ENCODE measurements around the gene USP7. TPM values are rescaled to one million over a fixed set of nuclear protein-coding genes. Genes with fewer than 3 reads are reported as not detected.
"Not testable (repeated sequence)": the region's sequence is repeated elsewhere in the genome, so short reads cannot be mapped to it uniquely, and the experiment has no call there.

USP7 gene
- total RNA-seq, 2 donors from 2014 or later: 60.2 to 84.9 TPM

DNA sequence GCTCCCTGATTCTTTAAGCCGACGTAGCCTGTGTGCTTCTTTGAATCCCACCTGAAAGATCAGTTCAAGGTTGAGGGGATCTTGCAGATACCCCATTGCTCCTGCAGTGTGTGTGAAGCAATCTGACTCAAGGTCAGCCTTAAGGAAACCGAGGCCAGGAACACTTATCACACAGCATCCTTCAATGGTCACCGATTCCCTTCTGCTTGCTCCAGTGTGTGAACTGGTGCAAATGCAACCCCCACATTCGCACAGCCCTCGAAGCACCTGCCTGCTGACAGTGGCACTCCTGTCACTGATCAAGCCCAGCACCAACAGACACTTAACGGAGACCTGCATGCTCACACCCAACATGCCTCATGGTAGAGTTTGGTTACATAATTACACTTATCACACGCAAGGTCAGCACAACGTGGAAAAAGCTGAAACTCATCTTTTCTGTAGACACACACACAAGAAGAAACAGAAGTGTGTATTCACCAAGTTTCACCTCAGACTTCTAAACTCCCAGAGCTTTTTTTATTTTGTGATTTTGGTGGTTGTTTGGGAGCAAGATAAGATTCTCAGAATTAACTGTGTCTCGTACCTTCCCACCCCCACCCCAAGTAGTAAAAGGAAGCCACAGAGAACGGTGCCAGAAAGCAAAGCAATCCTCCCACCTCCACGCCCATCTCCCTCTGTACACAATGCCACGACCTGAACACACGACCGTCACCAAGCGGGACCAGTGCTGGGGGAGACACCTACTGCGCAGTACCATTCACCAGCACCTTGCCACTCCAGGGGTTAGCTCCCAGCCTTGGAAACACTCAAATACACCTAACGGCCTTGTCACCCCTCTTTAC, 44.4 kb downstream of the USP7 start:
- no peak overlapping the region for H3K4me3 ChIP-seq
- 76% methylated on average over 18 of the region's 18 CpGs for WGBS
- H3K9me3 ChIP-seq: no peaks in the 10 kb centered on the region
- H3K27ac ChIP-seq: peak overlapping the region in 1 of 2 donors; percentile 24
- H3K4me1 ChIP-seq (replicated peaks): peaks cover 6% of the 10 kb centered on the region
- no peak for DNase-seq (ENCODE audit: low spot score)
- peaks cover 0 to 5% of the 10 kb centered on the region in 2 donors for H3K36me3 ChIP-seq
- no peaks in the 10 kb centered on the region for H3K27me3 ChIP-seq (replicated peaks; ENCODE audit: insufficient read depth)
- intact Hi-C loops (cut with DNase I): no loop called here
- no peak for TF ChIP-seq POLR2AphosphoS5 (IDR thresholded peaks at IDR 0.05)

GRCh38 chr16:8917336-8917735, 46.4 kb downstream of the USP7 start:
- intact Hi-C loops (cut with DNase I); H3K4me1 ChIP-seq (replicated peaks); H3K27ac ChIP-seq; H3K27me3 ChIP-seq (replicated peaks; ENCODE audit: insufficient read depth); H3K36me3 ChIP-seq; DNase-seq (ENCODE audit: low spot score); H3K9me3 ChIP-seq; H3K4me3 ChIP-seq: not testable (repeated sequence)
- 94% methylated on average over 10 of the region's 10 CpGs for WGBS

GRCh38 chr16:8916541-8917225, 47.0 kb downstream of the USP7 start:
- Histone ChIP-seq H3K4me1 (replicated peaks) (peaks cover 6% of the 10 kb centered on the region), H3K36me3 (peaks cover 0 to 5% of the 10 kb centered on the region in 2 donors), H3K4me3 (no peak overlapping the region), H3K27ac (no peak overlapping the region), H3K27me3 (replicated peaks; ENCODE audit: insufficient read depth) (no peaks in the 10 kb centered on the region), H3K9me3 (no peaks in the 10 kb centered on the region)
- intact Hi-C loops (cut with DNase I): no loop called here
- no peak for DNase-seq (ENCODE audit: low spot score)
- WGBS: 83% methylated on average over 5 of the region's 5 CpGs
- TF ChIP-seq POLR2A (IDR thresholded peaks at IDR 0.05): no peak
- no peak for TF ChIP-seq CTCF (IDR thresholded peaks at IDR 0.05)
- TF ChIP-seq POLR2AphosphoS5 (IDR thresholded peaks at IDR 0.05): no peak

DNA sequence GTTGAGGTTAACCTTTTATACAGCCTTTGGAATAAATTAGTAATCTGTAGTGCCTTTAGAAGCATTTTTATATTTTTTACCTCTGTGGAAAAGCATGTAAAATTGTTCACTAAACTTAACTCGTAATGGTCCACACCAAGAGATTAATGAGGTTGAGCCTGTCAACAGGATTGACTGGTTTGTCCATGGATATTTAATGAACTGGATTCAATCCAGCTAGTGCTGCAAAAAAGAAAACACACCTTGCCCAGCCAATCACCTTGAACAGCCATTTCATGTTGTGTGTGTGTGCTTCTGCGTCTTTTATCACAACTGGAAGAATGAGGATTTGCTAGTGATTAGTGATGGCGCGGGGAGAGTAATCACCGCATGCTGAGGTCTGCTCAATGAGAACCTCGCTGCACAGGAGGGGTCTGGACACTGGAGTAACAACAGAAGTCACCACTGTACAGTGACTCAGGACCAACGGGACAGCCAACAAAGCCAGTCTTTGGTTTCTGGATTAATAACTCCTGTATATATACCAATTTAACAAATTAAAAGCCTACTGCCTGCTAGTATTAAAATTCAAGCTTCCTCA, 47.9 kb downstream of the USP7 start:
- H3K27ac ChIP-seq: no peak overlapping the region
- intact Hi-C loops (cut with DNase I): no loop called here
- no peaks in the 10 kb centered on the region for H3K27me3 ChIP-seq (replicated peaks; ENCODE audit: insufficient read depth)
- H3K9me3 ChIP-seq: no peaks in the 10 kb centered on the region
- H3K36me3 ChIP-seq: peaks cover 0 to 5% of the 10 kb centered on the region in 2 donors
- WGBS: 65% methylated on average over 7 of the region's 7 CpGs
- no peak for DNase-seq (ENCODE audit: low spot score)
- peaks cover 6% of the 10 kb centered on the region for H3K4me1 ChIP-seq (replicated peaks)
- no peak overlapping the region for H3K4me3 ChIP-seq
- TF ChIP-seq POLR2A (IDR thresholded peaks at IDR 0.05): no peak
- peak; percentile 47 for TF ChIP-seq POLR2AphosphoS5 (IDR thresholded peaks at IDR 0.05)

GRCh38 chr16:8914098-8914497, 49.6 kb downstream of the USP7 start:
- Histone ChIP-seq H3K9me3 (no peaks in the 10 kb centered on the region), H3K4me3 (no peak overlapping the region), H3K27ac (no peak overlapping the region), H3K27me3 (replicated peaks; ENCODE audit: insufficient read depth) (no peaks in the 10 kb centered on the region), H3K36me3 (peaks cover 0 to 9% of the 10 kb centered on the region in 2 donors), H3K4me1 (replicated peaks) (no peaks in the 10 kb centered on the region)
- DNase-seq (ENCODE audit: low spot score): no peak
- TF ChIP-seq CTCF (IDR thresholded peaks at IDR 0.05) (no peak), POLR2AphosphoS5 (IDR thresholded peaks at IDR 0.05) (no peak), POLR2A (IDR thresholded peaks at IDR 0.05) (no peak)
- WGBS: 94% methylated on average over 3 of the region's 3 CpGs
- intact Hi-C loops (cut with DNase I): no loop called here

DNA sequence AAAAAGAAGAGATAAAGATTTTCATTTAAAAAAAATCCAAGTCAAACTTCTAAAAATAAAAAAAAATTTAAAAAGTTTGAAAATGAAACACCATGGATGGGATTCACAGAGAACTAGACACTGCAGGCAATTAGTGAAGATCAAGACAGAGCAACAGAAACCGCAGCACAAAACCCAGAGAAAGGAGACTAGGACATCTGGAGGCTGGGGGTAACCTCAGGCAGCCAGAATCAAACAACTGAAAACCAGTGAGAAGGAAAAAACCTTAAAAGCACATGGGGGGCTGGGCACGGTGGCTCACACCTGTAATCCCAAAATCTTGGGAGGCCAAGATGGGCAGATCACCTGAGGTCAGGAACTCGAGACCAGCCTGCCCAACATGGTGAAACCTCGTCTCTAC, 50.9 kb downstream of the USP7 start:
- H3K9me3 ChIP-seq: no peaks in the 10 kb centered on the region
- H3K27ac ChIP-seq: no peak overlapping the region
- whole genome bisulfite sequencing: 98% methylated on average over 4 of the region's 4 CpGs
- TF ChIP-seq CTCF (IDR thresholded peaks at IDR 0.05): no peak
- no peak for TF ChIP-seq POLR2A (IDR thresholded peaks at IDR 0.05)
- no peak for TF ChIP-seq POLR2AphosphoS5 (IDR thresholded peaks at IDR 0.05)
- H3K27me3 ChIP-seq (replicated peaks; ENCODE audit: insufficient read depth): no peaks in the 10 kb centered on the region
- peaks cover 0 to 14% of the 10 kb centered on the region in 2 donors for H3K36me3 ChIP-seq
- intact Hi-C loops (cut with DNase I): no loop called here
- H3K4me1 ChIP-seq (replicated peaks): no peaks in the 10 kb centered on the region
- no peak for DNase-seq (ENCODE audit: low spot score)
- H3K4me3 ChIP-seq: no peak overlapping the region

Measured in prostate gland (tissue), 2 donors.